ENCODE data around the gene DNAH10. TPM values are rescaled to one million over a fixed set of nuclear protein-coding genes. Genes with fewer than 3 reads are reported as not detected.

DNAH10 gene
- total RNA-seq, 1 donor from 2014 or later = 0.66 TPM

- Mint-ChIP-seq H3K36me3 (ENCODE audit: unreplicated experiment) (peaks cover 4% of the 10 kb centered on the region), H3K27ac (ENCODE audit: unreplicated experiment) (no peak overlapping the region)
Measured at GRCh38 chr12:123732251-123732650, 29.9 kb upstream of the DNAH10 start.

GRCh38 chr12:123733229-123733628 is 28.9 kb upstream of the DNAH10 start:
- Mint-ChIP-seq H3K27ac (ENCODE audit: unreplicated experiment) (no peak overlapping the region), H3K4me3 (ENCODE audit: unreplicated experiment) (no peak overlapping the region)

More at GRCh38 chr12:123732251-123732650, 29.9 kb upstream of the DNAH10 start:
- Mint-ChIP-seq H3K27me3 (ENCODE audit: unreplicated experiment) (peaks cover 3% of the 10 kb centered on the region), H3K4me1 (ENCODE audit: low read depth, unreplicated experiment) (peaks cover 8% of the 10 kb centered on the region), H3K4me3 (ENCODE audit: unreplicated experiment) (no peak overlapping the region), H3K9me3 (ENCODE audit: unreplicated experiment) (peaks cover 2% of the 10 kb centered on the region)
- no peak for DNase-seq
- no peak for TF ChIP-seq CTCF (IDR thresholded peaks at IDR 0.05; ENCODE audit: partially characterized antibody, unreplicated experiment)

GRCh38 chr12:123734268-123734667 is 27.8 kb upstream of the DNAH10 start:
- H3K36me3 Mint-ChIP-seq (ENCODE audit: unreplicated experiment) = no peaks in the 10 kb centered on the region

More at GRCh38 chr12:123733229-123733628, 28.9 kb upstream of the DNAH10 start:
- H3K4me1 Mint-ChIP-seq (ENCODE audit: low read depth, unreplicated experiment) = peaks cover 8% of the 10 kb centered on the region
- TF ChIP-seq CTCF (IDR thresholded peaks at IDR 0.05; ENCODE audit: partially characterized antibody, unreplicated experiment) = no peak
- no peak for DNase-seq
- peaks cover 3% of the 10 kb centered on the region for H3K27me3 Mint-ChIP-seq (ENCODE audit: unreplicated experiment)
- H3K36me3 Mint-ChIP-seq (ENCODE audit: unreplicated experiment) = peaks cover 4% of the 10 kb centered on the region
- peaks cover 2% of the 10 kb centered on the region for H3K9me3 Mint-ChIP-seq (ENCODE audit: unreplicated experiment)

GRCh38 chr12:123741937-123742572 is 20.0 kb upstream of the DNAH10 start:
- no peak for DNase-seq
- Mint-ChIP-seq H3K9me3 (ENCODE audit: unreplicated experiment) (peaks cover 2% of the 10 kb centered on the region), H3K27ac (ENCODE audit: unreplicated experiment) (no peak overlapping the region), H3K36me3 (ENCODE audit: unreplicated experiment) (no peaks in the 10 kb centered on the region), H3K4me3 (ENCODE audit: unreplicated experiment) (no peak overlapping the region), H3K4me1 (ENCODE audit: low read depth, unreplicated experiment) (no peaks in the 10 kb centered on the region), H3K27me3 (ENCODE audit: unreplicated experiment) (peaks cover 2% of the 10 kb centered on the region)
- TF ChIP-seq CTCF (IDR thresholded peaks at IDR 0.05; ENCODE audit: partially characterized antibody, unreplicated experiment) = no peak

More at GRCh38 chr12:123734268-123734667, 27.8 kb upstream of the DNAH10 start:
- H3K27ac Mint-ChIP-seq (ENCODE audit: unreplicated experiment) = no peak overlapping the region
- H3K4me3 Mint-ChIP-seq (ENCODE audit: unreplicated experiment) = no peak overlapping the region
- DNase-seq = no peak
- peaks cover 3% of the 10 kb centered on the region for H3K27me3 Mint-ChIP-seq (ENCODE audit: unreplicated experiment)
- no peak for TF ChIP-seq CTCF (IDR thresholded peaks at IDR 0.05; ENCODE audit: partially characterized antibody, unreplicated experiment)
- peaks cover 8% of the 10 kb centered on the region for H3K4me1 Mint-ChIP-seq (ENCODE audit: low read depth, unreplicated experiment)
- peaks cover 2% of the 10 kb centered on the region for H3K9me3 Mint-ChIP-seq (ENCODE audit: unreplicated experiment)

GRCh38 chr12:123743002-123743401 is 19.1 kb upstream of the DNAH10 start:
- Mint-ChIP-seq H3K4me3 (ENCODE audit: unreplicated experiment) (no peak overlapping the region), H3K4me1 (ENCODE audit: low read depth, unreplicated experiment) (no peaks in the 10 kb centered on the region), H3K27me3 (ENCODE audit: unreplicated experiment) (peaks cover 2% of the 10 kb centered on the region), H3K27ac (ENCODE audit: unreplicated experiment) (no peak overlapping the region), H3K36me3 (ENCODE audit: unreplicated experiment) (no peaks in the 10 kb centered on the region), H3K9me3 (ENCODE audit: unreplicated experiment) (peaks cover 2% of the 10 kb centered on the region)
- no peak for TF ChIP-seq CTCF (IDR thresholded peaks at IDR 0.05; ENCODE audit: partially characterized antibody, unreplicated experiment)
- no peak for DNase-seq
